Measurements from ENCODE around the gene MBD6. TPM values are rescaled to one million over a fixed set of nuclear protein-coding genes. Genes with fewer than 3 reads are reported as not detected.

The MBD6 gene
- total and polyA plus RNA-seq, 2 of the 13 experiments (the other 11 are each of a cell fraction or from before 2014, with no cell fraction given) = 4.1 to 5.9 TPM

DNA sequence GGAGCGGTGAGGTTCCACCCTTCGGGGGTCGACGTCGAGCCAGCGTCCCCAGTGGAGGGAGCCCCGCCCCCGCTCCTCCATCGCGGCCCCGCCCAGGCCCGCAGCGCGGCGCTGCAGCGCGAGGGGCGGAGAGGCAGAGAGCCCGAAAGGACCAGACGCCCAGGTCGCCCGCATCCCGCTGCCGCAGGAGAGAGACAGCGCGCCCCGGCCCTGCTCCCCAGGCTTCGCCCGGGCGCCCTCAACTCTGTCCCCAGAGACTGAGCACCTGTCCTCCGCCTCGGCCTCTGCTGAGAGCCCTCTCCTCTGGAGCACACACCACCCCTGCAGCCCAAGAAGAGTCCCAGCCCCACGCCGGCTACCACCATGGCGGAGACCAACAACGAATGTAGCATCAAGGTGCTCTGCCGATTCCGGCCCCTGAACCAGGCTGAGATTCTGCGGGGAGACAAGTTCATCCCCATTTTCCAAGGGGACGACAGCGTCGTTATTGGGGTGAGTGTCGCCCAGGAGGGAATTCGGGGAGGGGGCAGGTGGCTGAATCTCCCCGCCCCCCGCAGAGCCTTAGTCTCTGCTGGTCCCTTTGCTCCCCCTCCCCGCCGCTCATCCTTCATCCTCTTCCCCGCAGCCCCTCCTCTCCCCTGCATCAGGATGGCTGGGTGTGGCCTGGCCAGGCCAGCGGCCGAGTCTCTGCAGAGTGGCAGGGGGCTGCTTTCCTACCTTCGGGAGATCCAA lies 27.5 kb downstream of the MBD6 start, which contains the start of gene KIF5A (continued):
- TF ChIP-seq ZNF614 (CRISPR knock-in tag; IDR thresholded peaks at IDR 0.05; ENCODE audit: borderline replicate concordance) (peak; percentile 44; the same call in 1 of the 2 replicates), NR2C2 (CRISPR knock-in tag; IDR thresholded peaks at IDR 0.05; ENCODE audit: borderline replicate concordance) (no peak), ZNF414 (CRISPR knock-in tag; IDR thresholded peaks at IDR 0.05) (0 out of 2 replicates have a peak, but pooled peaks have one; percentile 26), KDM2A (CRISPR knock-in tag; IDR thresholded peaks at IDR 0.05; ENCODE audit: borderline replicate concordance, low read depth) (peak; percentile 51; the same call in 1 of the 2 replicates), ZNF547 (CRISPR knock-in tag; IDR thresholded peaks at IDR 0.05) (no peak), ATF3 (CRISPR knock-in tag; IDR thresholded peaks at IDR 0.05) (no peak), SMC3 (IDR thresholded peaks at IDR 0.05; ENCODE audit: low read length) (no peak), ZNF317 (CRISPR knock-in tag; IDR thresholded peaks at IDR 0.05) (no peak), AGO2 (optimal IDR thresholded peaks at IDR 0.05; ENCODE audit: low read depth, low read length) (no peak), CAMTA2 (CRISPR knock-in tag; IDR thresholded peaks at IDR 0.05; ENCODE audit: borderline replicate concordance) (no peak), NPAS2 (CRISPR knock-in tag; IDR thresholded peaks at IDR 0.05; ENCODE audit: borderline replicate concordance) (no peak), POLR2AphosphoS5 (IDR thresholded peaks at IDR 0.05; ENCODE audit: low read depth, low read length) (no peak), THAP11 (CRISPR knock-in tag; IDR thresholded peaks at IDR 0.05) (peak; percentile 68), RORA (CRISPR knock-in tag; IDR thresholded peaks at IDR 0.05) (no peak), REPIN1 (CRISPR knock-in tag; IDR thresholded peaks at IDR 0.05; ENCODE audit: borderline replicate concordance, low read depth) (no peak), ZNF496 (CRISPR knock-in tag; IDR thresholded peaks at IDR 0.05; ENCODE audit: insufficient replicate concordance) (no peak), ATF4 (CRISPR knock-in tag; IDR thresholded peaks at IDR 0.05) (no peak), NCOA1 (CRISPR knock-in tag; IDR thresholded peaks at IDR 0.05) (no peak), ZNF331 (CRISPR knock-in tag; IDR thresholded peaks at IDR 0.05) (no peak)
- TF ChIP-seq, protein P1, sequence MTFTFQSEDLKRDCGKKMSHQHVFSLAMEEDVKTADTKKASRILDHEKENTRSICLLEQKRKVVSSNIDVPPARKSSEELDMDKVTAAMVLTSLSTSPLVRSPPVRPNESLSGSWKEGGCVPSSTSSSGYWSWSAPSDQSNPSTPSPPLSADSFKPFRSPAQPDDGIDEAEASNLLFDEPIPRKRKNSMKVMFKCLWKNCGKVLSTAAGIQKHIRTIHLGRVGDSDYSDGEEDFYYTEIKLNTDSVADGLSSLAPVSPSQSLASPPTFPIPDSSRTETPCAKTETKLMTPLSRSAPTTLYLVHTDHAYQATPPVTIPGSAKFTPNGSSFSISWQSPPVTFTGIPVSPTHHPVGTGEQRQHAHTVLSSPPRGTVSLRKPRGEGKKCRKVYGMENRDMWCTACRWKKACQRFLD (CRISPR knock-in tag; IDR thresholded peaks at IDR 0.05; ENCODE audit: borderline replicate concordance) = no peak
- TF ChIP-seq, protein P2, sequence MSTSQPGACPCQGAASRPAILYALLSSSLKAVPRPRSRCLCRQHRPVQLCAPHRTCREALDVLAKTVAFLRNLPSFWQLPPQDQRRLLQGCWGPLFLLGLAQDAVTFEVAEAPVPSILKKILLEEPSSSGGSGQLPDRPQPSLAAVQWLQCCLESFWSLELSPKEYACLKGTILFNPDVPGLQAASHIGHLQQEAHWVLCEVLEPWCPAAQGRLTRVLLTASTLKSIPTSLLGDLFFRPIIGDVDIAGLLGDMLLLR (CRISPR knock-in tag; IDR thresholded peaks at IDR 0.05) = no peak
- TF ChIP-seq, protein P3, sequence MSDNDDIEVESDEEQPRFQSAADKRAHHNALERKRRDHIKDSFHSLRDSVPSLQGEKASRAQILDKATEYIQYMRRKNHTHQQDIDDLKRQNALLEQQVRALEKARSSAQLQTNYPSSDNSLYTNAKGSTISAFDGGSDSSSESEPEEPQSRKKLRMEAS (IDR thresholded peaks at IDR 0.05) = 0 out of 2 replicates have a peak, but pooled peaks have one; percentile 36
- TF ChIP-seq, protein P4, sequence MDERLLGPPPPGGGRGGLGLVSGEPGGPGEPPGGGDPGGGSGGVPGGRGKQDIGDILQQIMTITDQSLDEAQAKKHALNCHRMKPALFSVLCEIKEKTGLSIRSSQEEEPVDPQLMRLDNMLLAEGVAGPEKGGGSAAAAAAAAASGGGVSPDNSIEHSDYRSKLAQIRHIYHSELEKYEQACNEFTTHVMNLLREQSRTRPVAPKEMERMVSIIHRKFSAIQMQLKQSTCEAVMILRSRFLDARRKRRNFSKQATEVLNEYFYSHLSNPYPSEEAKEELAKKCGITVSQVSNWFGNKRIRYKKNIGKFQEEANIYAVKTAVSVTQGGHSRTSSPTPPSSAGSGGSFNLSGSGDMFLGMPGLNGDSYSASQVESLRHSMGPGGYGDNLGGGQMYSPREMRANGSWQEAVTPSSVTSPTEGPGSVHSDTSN (CRISPR knock-in tag; IDR thresholded peaks at IDR 0.05) = no peak

Data from HepG2 (cell line).